Keratinocyte (primary cell): ENCODE data around the gene MYCBPAP. TPM values are rescaled to one million over a fixed set of nuclear protein-coding genes. Genes with fewer than 3 reads are reported as not detected.

Experiments used
- DNase-seq: peaks from one replicate; pipeline ENCODE4 v3.0.0-alpha.2; 2011; ENCODE audit warnings: low read depth, missing footprints, low spot score
- FAIRE-seq: peaks from 2 replicates; lab custom pipeline; 2011; peaks lifted over from hg19 to GRCh38; lab: Jason Lieb, UNC
- H2AFZ ChIP-seq: 2 replicates; pipeline ENCODE4 v1.6.0; 2012; ENCODE audit warnings: low read length, control low read depth, inconsistent platforms; ENCODE audit not compliant: control insufficient read depth
- H3K27ac ChIP-seq: 2 replicates; pipeline ENCODE4 v1.5.1; 2011; ENCODE audit warnings: low read length; ENCODE audit not compliant: control insufficient read depth, insufficient read depth
- H3K27me3 ChIP-seq: 3 replicates; pipeline ENCODE4 v1.6.0; 2011; ENCODE audit warnings: low read length; ENCODE audit not compliant: control insufficient read depth, insufficient read depth; ENCODE audit errors: extremely low read depth
- H3K36me3 ChIP-seq, 2 experiments: 2 replicates in 1 of 2; 3 replicates in 1 of 2; pipeline ENCODE4 v1.5.1; 2011; ENCODE audit warnings: low read length in 2 of 2, mild to moderate bottlenecking in 1 of 2; ENCODE audit not compliant: control insufficient read depth in 2 of 2, insufficient read depth in 2 of 2; ENCODE audit errors: extremely low read depth in 1 of 2
- H3K4me1 ChIP-seq: 3 replicates; pipeline ENCODE4 v1.5.1; 2011; ENCODE audit warnings: low read length; ENCODE audit not compliant: control insufficient read depth, insufficient read depth; ENCODE audit errors: extremely low read depth
- H3K4me2 ChIP-seq: 3 replicates; pipeline ENCODE4 v1.6.0; 2011; ENCODE audit warnings: low read depth, low read length; ENCODE audit not compliant: control insufficient read depth, insufficient read depth; ENCODE audit errors: extremely low read depth
- H3K4me3 ChIP-seq, 3 experiments: fragments of 200-600 bp in 1 of 3; sonication (generic) in 1 of 3; 2 replicates in 2 of 3; 3 replicates in 1 of 3; pipeline ENCODE4 v1.5.1; 2011 to 2016; ENCODE audit warnings: low read length in 3 of 3, mild to moderate bottlenecking in 3 of 3, control low read depth in 2 of 3, inconsistent platforms in 1 of 3, low read depth in 1 of 3, mixed read lengths in 1 of 3, mixed run types in 1 of 3, moderate library complexity in 1 of 3; ENCODE audit not compliant: control insufficient read depth in 2 of 3, insufficient read depth in 2 of 3; ENCODE audit errors: extremely low read depth in 1 of 3
- H3K79me2 ChIP-seq: 2 replicates; pipeline ENCODE4 v1.6.0; 2012; ENCODE audit warnings: low read length; ENCODE audit not compliant: control insufficient read depth, insufficient read depth
- H3K9ac ChIP-seq: 3 replicates; pipeline ENCODE4 v1.6.0; 2011; ENCODE audit warnings: low read length; ENCODE audit not compliant: control insufficient read depth, insufficient read depth; ENCODE audit errors: extremely low read depth
- H3K9me1 ChIP-seq: 3 replicates; pipeline ENCODE4 v1.6.0; 2011; ENCODE audit warnings: low read length; ENCODE audit not compliant: control insufficient read depth, insufficient read depth; ENCODE audit errors: extremely low read depth
- H3K9me3 ChIP-seq: 2 replicates; pipeline ENCODE4 v1.5.1; 2012; ENCODE audit warnings: low read depth, low read length; ENCODE audit not compliant: control insufficient read depth
- H4K20me1 ChIP-seq: 3 replicates; pipeline ENCODE4 v1.6.0; 2011; ENCODE audit warnings: low read length; ENCODE audit not compliant: control insufficient read depth, insufficient read depth; ENCODE audit errors: extremely low read depth
- EZH2 ChIP-seq: IDR thresholded peaks from one replicate; pipeline ENCODE4 v1.6.1; 2012; ENCODE audit warnings: inconsistent platforms, mild to moderate bottlenecking, low read length, moderate library complexity
- dilution Hi-C: fragments of 300-500 bp; cut with MboI; formaldehyde crosslinking; loops from one replicate; pipeline ENCODE4 v1.7.0; 2020; ENCODE audit warnings: low sequenced_read_pairs; ENCODE audit not compliant: extremely low pct_ligation_motif_present
- polyA plus RNA-seq, 5 experiments: library from polyadenylated mRNA; depleted of rRNA in 3 of 5; stranded (reverse) in 3 of 5; stranded (forward) in 1 of 5; unstranded in 1 of 5; fragments of >200 nt; gene quantifications; 1 replicate in 1 of 5; 2 replicates in 3 of 5; 3 replicates in 1 of 5; pipeline versions ENCODE4 v1.2.1 to v1.2.3, GENCODE V29; 2011 to 2012; ENCODE audit warnings: missing spikeins in 2 of 5, low read depth in 1 of 5, low replicate concordance in 1 of 5
- TF ChIP-seq, protein P1 (sequence below), 3 experiments: IDR thresholded peaks in 1 of 3; conservative IDR thresholded peaks in 1 of 3; optimal IDR thresholded peaks in 1 of 3; 2 replicates in 2 of 3; 3 replicates in 1 of 3; pipeline versions ENCODE3 to v1.5.1; 2011; ENCODE audit warnings: low read length in 3 of 3, mild to moderate bottlenecking in 3 of 3, moderate library complexity in 2 of 3, control low read depth in 1 of 3, inconsistent platforms in 1 of 3; ENCODE audit not compliant: insufficient read depth in 2 of 3; ENCODE audit errors: extremely low read depth in 1 of 3

The MYCBPAP gene
- polyA plus RNA-seq, 1 donor (not counting 4 experiments of a cell fraction or from before 2014, with no cell fraction given) = 9.5 TPM

DNA sequence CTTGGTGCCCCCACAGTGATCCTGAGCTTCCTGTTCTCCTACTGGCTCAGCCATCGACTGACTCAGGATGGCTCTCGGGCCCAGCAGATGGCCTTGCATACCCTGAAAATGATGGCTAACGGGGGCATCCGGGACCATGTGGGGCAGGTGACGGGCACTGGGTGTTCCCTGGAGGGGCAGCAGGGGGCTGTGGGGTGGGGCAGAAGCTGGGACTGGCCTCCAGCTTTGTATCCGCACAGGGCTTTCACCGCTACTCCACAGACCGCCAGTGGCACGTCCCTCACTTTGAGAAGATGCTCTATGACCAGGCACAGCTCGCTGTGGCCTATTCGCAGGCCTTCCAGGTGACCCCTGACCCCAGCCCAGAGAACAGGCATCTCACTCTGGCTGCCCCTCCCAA, 41.7 kb downstream of the MYCBPAP start:
- Histone ChIP-seq H2AFZ (no peak overlapping the region), H4K20me1 (no peaks in the 10 kb centered on the region), H3K27me3 (no peaks in the 10 kb centered on the region), H3K9ac (no peak overlapping the region), H3K4me2 (no peak overlapping the region), H3K9me3 (no peaks in the 10 kb centered on the region), H3K36me3 (peaks cover 5 to 14% of the 10 kb centered on the region in 2 experiments), H3K9me1 (no peaks in the 10 kb centered on the region), H3K4me1 (peaks cover 7% of the 10 kb centered on the region), H3K79me2 (no peaks in the 10 kb centered on the region), H3K4me3 (no peak overlapping the region), H3K27ac (no peak overlapping the region)
- no peak for DNase-seq
- no peak for FAIRE-seq
- no peak for TF ChIP-seq EZH2
- TF ChIP-seq, protein P1, sequence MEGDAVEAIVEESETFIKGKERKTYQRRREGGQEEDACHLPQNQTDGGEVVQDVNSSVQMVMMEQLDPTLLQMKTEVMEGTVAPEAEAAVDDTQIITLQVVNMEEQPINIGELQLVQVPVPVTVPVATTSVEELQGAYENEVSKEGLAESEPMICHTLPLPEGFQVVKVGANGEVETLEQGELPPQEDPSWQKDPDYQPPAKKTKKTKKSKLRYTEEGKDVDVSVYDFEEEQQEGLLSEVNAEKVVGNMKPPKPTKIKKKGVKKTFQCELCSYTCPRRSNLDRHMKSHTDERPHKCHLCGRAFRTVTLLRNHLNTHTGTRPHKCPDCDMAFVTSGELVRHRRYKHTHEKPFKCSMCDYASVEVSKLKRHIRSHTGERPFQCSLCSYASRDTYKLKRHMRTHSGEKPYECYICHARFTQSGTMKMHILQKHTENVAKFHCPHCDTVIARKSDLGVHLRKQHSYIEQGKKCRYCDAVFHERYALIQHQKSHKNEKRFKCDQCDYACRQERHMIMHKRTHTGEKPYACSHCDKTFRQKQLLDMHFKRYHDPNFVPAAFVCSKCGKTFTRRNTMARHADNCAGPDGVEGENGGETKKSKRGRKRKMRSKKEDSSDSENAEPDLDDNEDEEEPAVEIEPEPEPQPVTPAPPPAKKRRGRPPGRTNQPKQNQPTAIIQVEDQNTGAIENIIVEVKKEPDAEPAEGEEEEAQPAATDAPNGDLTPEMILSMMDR (optimal IDR thresholded peaks at IDR 0.05 in 1 of 3, IDR thresholded peaks at IDR 0.05 in 1 of 3, conservative IDR thresholded peaks at IDR 0.05 in 1 of 3; ENCODE audit: extremely low read depth in 1 of 3, insufficient read depth in 2 of 3, low read length in 3 of 3) = no peak
- dilution Hi-C loops = no loop called here

DNA sequence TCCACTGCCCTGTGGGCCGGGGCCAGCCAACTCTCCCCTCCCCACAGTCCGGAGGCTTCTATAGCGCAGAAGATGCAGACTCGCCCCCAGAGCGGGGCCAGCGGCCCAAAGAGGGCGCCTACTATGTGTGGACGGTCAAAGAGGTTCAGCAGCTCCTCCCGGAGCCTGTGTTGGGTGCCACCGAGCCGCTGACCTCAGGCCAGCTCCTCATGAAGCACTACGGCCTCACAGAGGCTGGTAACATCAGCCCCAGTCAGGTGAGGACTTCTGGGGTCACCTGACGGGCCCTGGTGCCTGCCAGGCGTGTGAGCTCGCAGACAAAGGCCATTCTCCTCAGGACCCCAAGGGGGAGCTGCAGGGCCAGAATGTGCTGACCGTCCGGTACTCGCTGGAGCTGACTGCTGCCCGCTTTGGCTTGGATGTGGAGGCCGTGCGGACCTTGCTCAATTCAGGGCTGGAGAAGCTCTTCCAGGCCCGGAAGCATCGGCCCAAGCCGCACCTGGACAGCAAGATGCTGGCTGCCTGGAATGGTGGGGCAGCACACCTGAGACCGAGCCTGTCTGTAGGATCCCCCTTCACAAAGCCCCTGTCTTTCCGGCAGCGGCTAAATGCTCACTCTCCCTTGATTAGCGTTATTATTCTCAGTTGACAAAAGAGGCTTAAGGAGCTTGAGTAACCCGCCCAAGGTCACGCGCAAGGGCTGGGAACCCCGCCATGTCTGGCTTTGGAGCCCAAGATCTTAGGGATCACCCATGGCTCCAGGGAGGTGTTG, 42.6 kb downstream of the MYCBPAP start:
- Histone ChIP-seq H3K27ac (no peak overlapping the region), H3K36me3 (peaks cover 5 to 17% of the 10 kb centered on the region in 2 experiments), H3K4me3 (no peak overlapping the region), H2AFZ (no peak overlapping the region), H3K9me3 (no peaks in the 10 kb centered on the region), H3K27me3 (no peaks in the 10 kb centered on the region), H3K4me2 (no peak overlapping the region), H4K20me1 (no peaks in the 10 kb centered on the region), H3K79me2 (no peaks in the 10 kb centered on the region), H3K9ac (no peak overlapping the region), H3K4me1 (peaks cover 7% of the 10 kb centered on the region), H3K9me1 (no peaks in the 10 kb centered on the region)
- no peak for FAIRE-seq
- dilution Hi-C loops = no loop called here
- TF ChIP-seq, protein P1 (optimal IDR thresholded peaks at IDR 0.05 in 1 of 3, IDR thresholded peaks at IDR 0.05 in 1 of 3, conservative IDR thresholded peaks at IDR 0.05 in 1 of 3; ENCODE audit: extremely low read depth in 1 of 3, insufficient read depth in 2 of 3, low read length in 3 of 3) = peak; percentile 37 to 68 (median 51)
- TF ChIP-seq EZH2 = no peak
- DNase-seq = no peak
